Activated T-cell treated with anti-CD3 and anti-CD28 coated beads, Interleukin-2, amount 50 U/mL, for 24 hours (primary cell): Measurements from ENCODE around the gene MEGF10.

Source experiments
- DNase-seq: peaks from one replicate; pipeline ENCODE4 v3.0.0-alpha.2; 2020
- H3K27ac Mint-ChIP-seq: 2 replicates; pipeline ENCODE4 v1.8.0; 2020; ENCODE audit warnings: mild to moderate bottlenecking, mixed read lengths
- H3K27me3 Mint-ChIP-seq: 2 replicates; pipeline ENCODE4 v1.8.0; 2020; ENCODE audit warnings: mixed read lengths
- H3K36me3 Mint-ChIP-seq: 2 replicates; pipeline ENCODE4 v1.8.0; 2020; ENCODE audit warnings: low read depth, mixed read lengths
- H3K4me1 Mint-ChIP-seq: 2 replicates; pipeline ENCODE4 v1.8.0; 2020; ENCODE audit warnings: low read depth, mixed read lengths
- H3K4me3 Mint-ChIP-seq: 2 replicates; pipeline ENCODE4 v1.8.0; 2020; ENCODE audit warnings: mild to moderate bottlenecking, moderate library complexity, mixed read lengths
- H3K9me3 Mint-ChIP-seq: 2 replicates; pipeline ENCODE4 v1.8.0; 2020; ENCODE audit warnings: mixed read lengths

The MEGF10 gene

DNA sequence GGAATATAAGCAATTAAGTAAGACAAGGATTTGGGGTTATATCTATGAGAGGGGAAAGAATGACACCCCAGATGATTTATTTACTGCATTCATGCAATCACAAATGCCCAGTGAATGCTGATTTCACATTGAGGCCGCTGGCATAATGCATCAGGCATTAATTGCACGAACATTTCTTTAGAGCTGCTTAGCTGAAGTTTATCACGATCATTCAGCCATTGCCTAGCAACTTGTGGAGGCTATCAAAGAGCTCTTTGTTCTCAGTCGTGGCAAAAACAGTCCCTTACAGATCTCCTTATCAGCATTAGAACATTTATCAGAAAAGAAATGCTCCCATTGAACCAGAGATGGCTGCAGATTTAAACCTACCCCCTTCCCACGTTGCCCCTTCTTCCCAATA is 138.2 kb downstream of the MEGF10 start:
- Mint-ChIP-seq H3K27me3 (peaks cover 5% of the 10 kb centered on the region), H3K27ac (no peak overlapping the region), H3K4me3 (no peak overlapping the region), H3K36me3 (no peaks in the 10 kb centered on the region), H3K9me3 (no peaks in the 10 kb centered on the region), H3K4me1 (no peaks in the 10 kb centered on the region)
- no peak for DNase-seq

DNA sequence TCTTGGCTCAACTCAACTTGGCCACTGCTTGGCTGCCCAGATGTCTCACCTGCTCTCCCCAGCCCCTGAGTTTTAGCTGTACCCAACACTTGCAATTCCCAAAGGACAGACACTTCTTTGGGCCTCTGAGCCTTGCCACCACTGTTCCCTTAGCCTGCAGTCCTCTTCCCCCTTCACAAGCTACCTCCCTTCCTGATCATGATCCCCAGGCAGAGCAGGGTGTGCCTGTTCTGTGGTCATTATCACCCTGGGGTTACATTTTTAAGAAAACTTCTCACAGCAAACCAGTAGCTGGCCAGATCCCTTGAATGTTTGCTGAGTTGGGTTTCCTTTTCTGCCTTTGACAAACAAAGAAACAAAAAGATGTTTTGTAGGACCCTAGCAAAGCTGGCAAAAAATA is 139.3 kb downstream of the MEGF10 start:
- Mint-ChIP-seq H3K4me1 (no peaks in the 10 kb centered on the region), H3K9me3 (no peaks in the 10 kb centered on the region), H3K4me3 (no peak overlapping the region), H3K27ac (no peak overlapping the region), H3K27me3 (no peaks in the 10 kb centered on the region), H3K36me3 (no peaks in the 10 kb centered on the region)
- DNase-seq, result no peak

DNA sequence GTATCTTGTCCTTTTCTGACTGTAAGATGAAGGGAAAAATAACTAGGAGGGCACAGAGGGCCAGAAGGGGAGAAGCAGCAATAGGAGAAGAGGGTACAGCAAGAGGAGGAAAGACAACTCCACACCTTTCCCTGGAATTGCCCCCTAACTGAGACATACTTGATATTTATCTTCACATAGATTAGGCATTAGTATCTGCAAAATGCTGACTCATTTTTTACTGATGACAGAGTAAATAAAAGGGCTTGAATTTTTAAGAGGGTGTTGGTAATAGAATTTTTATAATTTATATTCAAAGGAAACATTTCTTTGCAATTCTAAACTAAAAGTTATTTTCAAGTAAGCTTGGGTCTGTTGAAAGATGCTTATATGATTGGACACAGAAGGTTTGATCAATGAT is 140.0 kb downstream of the MEGF10 start:
- H3K4me1 Mint-ChIP-seq, result no peaks in the 10 kb centered on the region
- no peaks in the 10 kb centered on the region for H3K36me3 Mint-ChIP-seq
- H3K9me3 Mint-ChIP-seq, result no peaks in the 10 kb centered on the region
- no peak overlapping the region for H3K4me3 Mint-ChIP-seq
- no peak for DNase-seq
- H3K27ac Mint-ChIP-seq, result no peak overlapping the region
- H3K27me3 Mint-ChIP-seq, result no peaks in the 10 kb centered on the region

GRCh38 chr5:127431977-127432585 is 141.5 kb downstream of the MEGF10 start:
- no peak overlapping the region for H3K27ac Mint-ChIP-seq
- no peak overlapping the region for H3K4me3 Mint-ChIP-seq
- no peak for DNase-seq
- H3K27me3 Mint-ChIP-seq, result no peaks in the 10 kb centered on the region
- H3K4me1 Mint-ChIP-seq, result no peaks in the 10 kb centered on the region
- H3K9me3 Mint-ChIP-seq, result no peaks in the 10 kb centered on the region
- no peaks in the 10 kb centered on the region for H3K36me3 Mint-ChIP-seq

DNA sequence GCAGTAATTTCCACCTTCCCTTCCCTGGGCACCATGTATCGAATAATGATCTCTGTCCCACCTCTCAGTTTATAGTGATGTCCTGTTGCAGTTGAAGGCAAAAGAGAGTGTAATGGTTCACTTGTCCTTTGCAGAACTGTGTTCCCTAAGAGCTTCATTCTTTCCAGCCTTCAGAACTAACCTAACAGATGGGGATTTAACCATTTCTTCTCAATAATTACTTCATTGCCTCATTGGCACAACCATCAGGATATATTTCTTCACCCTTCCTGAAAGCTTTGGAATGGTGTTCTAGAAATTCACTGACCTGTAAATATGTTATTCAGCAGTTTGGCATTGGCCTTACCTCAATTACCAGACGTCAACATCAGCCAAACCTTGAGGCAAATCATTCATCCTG is 142.9 kb downstream of the MEGF10 start:
- no peak for DNase-seq
- Mint-ChIP-seq H3K36me3 (no peaks in the 10 kb centered on the region), H3K4me1 (no peaks in the 10 kb centered on the region), H3K27me3 (no peaks in the 10 kb centered on the region), H3K27ac (no peak overlapping the region), H3K4me3 (no peak overlapping the region), H3K9me3 (no peaks in the 10 kb centered on the region)

- Mint-ChIP-seq H3K27ac (no peak overlapping the region), H3K36me3 (no peaks in the 10 kb centered on the region), H3K4me1 (no peaks in the 10 kb centered on the region), H3K4me3 (no peak overlapping the region), H3K27me3 (peaks cover 2% of the 10 kb centered on the region), H3K9me3 (no peaks in the 10 kb centered on the region)
- DNase-seq, result no peak
Observed at GRCh38 chr5:127434588-127434987, 144.0 kb downstream of the MEGF10 start.

- Mint-ChIP-seq H3K4me3 (no peak overlapping the region), H3K36me3 (no peaks in the 10 kb centered on the region), H3K27me3 (peaks cover 2% of the 10 kb centered on the region), H3K9me3 (no peaks in the 10 kb centered on the region), H3K4me1 (no peaks in the 10 kb centered on the region), H3K27ac (no peak overlapping the region)
- DNase-seq, result no peak
Observed at GRCh38 chr5:127435821-127436220, 145.2 kb downstream of the MEGF10 start.

DNA sequence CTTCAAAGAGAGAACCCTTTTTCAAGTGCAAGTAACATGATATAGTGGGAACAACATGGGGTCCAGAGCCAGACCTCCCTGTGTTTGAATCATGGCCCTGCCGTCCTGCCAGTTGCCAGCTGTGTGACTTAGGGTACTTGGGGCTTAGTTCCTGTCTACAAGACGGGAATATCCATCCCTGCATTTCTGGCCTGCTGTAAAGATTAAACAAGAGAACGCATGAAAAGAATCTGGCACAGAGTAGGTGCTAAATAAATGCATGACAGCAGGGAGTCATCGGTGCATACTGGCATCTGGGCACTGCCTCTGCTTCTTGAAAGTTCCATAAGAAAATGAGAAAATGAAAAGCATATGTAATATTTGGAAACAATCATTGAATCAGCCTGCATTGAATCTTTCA is 149.0 kb downstream of the MEGF10 start:
- H3K27ac Mint-ChIP-seq, result no peak overlapping the region
- H3K4me1 Mint-ChIP-seq, result no peaks in the 10 kb centered on the region
- H3K36me3 Mint-ChIP-seq, result no peaks in the 10 kb centered on the region
- no peaks in the 10 kb centered on the region for H3K9me3 Mint-ChIP-seq
- H3K4me3 Mint-ChIP-seq, result no peak overlapping the region
- H3K27me3 Mint-ChIP-seq, result peaks cover 2% of the 10 kb centered on the region
- no peak for DNase-seq

DNA sequence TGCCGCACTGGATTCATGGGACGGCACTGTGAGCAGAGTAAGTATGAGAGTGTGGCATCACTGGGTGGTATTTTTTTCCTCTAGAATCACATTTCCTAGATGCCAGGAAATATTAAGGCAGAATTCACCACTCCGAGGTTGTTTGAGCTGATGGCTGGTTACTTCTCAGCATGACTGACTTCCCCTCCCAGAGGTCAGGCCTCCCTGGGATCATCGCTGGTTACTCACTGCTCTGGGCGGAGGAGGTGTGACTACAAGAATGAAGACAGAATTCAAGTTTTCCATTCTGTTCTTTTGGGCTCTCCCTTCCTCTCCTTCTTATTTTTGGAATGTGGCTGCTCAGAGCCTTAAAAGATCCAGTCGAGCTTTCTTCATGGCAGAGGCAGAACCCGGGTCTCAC is 150.2 kb downstream of the MEGF10 start:
- H3K27me3 Mint-ChIP-seq, result peaks cover 2% of the 10 kb centered on the region

GRCh38 chr5:127441799-127442484 is 151.3 kb downstream of the MEGF10 start:
- Mint-ChIP-seq H3K9me3 (no peaks in the 10 kb centered on the region), H3K27ac (no peak overlapping the region), H3K4me3 (no peak overlapping the region), H3K27me3 (peaks cover 2% of the 10 kb centered on the region), H3K36me3 (no peaks in the 10 kb centered on the region), H3K4me1 (no peaks in the 10 kb centered on the region)
- no peak for DNase-seq

More for the DNA sequence above, 150.2 kb downstream of the MEGF10 start:
- no peak for DNase-seq
- H3K9me3 Mint-ChIP-seq, result no peaks in the 10 kb centered on the region
- H3K27ac Mint-ChIP-seq, result no peak overlapping the region
- H3K4me1 Mint-ChIP-seq, result no peaks in the 10 kb centered on the region
- H3K36me3 Mint-ChIP-seq, result no peaks in the 10 kb centered on the region
- no peak overlapping the region for H3K4me3 Mint-ChIP-seq

GRCh38 chr5:127444171-127444570 is 153.6 kb downstream of the MEGF10 start:
- no peaks in the 10 kb centered on the region for H3K27me3 Mint-ChIP-seq
- H3K27ac Mint-ChIP-seq, result no peak overlapping the region
- H3K4me1 Mint-ChIP-seq, result no peaks in the 10 kb centered on the region
- H3K9me3 Mint-ChIP-seq, result no peaks in the 10 kb centered on the region
- no peak for DNase-seq
- H3K36me3 Mint-ChIP-seq, result no peaks in the 10 kb centered on the region
- no peak overlapping the region for H3K4me3 Mint-ChIP-seq

- no peaks in the 10 kb centered on the region for H3K27me3 Mint-ChIP-seq
- H3K27ac Mint-ChIP-seq, result no peak overlapping the region
- H3K4me3 Mint-ChIP-seq, result no peak overlapping the region
- H3K36me3 Mint-ChIP-seq, result no peaks in the 10 kb centered on the region
- no peaks in the 10 kb centered on the region for H3K4me1 Mint-ChIP-seq
- DNase-seq, result no peak
- no peaks in the 10 kb centered on the region for H3K9me3 Mint-ChIP-seq
Observed at GRCh38 chr5:127445328-127445727, 154.7 kb downstream of the MEGF10 start.

GRCh38 chr5:127446626-127447025 is 156.0 kb downstream of the MEGF10 start:
- Mint-ChIP-seq H3K9me3 (no peaks in the 10 kb centered on the region), H3K27ac (no peak overlapping the region), H3K27me3 (no peaks in the 10 kb centered on the region), H3K36me3 (no peaks in the 10 kb centered on the region), H3K4me1 (no peaks in the 10 kb centered on the region), H3K4me3 (no peak overlapping the region)
- DNase-seq, result no peak

DNA sequence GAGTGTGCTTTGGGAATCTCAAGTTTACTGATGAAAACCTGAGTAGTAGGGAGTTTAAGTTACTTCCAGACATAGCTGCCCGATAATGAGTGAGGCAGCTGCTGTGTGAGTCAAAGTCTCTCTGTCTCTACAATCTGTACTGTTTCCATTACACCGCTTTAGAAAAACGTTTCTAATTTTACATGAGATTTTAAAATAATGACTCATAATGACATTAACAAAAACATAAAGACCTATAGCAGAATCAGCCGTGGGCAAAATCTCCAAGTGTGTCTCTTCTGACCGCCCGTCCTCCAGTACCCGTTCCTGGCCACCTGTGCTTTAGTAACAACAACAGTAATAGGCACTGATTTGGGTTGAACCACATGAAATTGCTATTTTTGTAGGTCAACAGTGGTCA is 157.2 kb downstream of the MEGF10 start:
- no peak overlapping the region for H3K27ac Mint-ChIP-seq
- no peaks in the 10 kb centered on the region for H3K4me1 Mint-ChIP-seq
- no peak for DNase-seq
- H3K9me3 Mint-ChIP-seq, result no peaks in the 10 kb centered on the region
- H3K4me3 Mint-ChIP-seq, result no peak overlapping the region
- no peaks in the 10 kb centered on the region for H3K36me3 Mint-ChIP-seq
- peaks cover 3% of the 10 kb centered on the region for H3K27me3 Mint-ChIP-seq

- Mint-ChIP-seq H3K9me3 (no peaks in the 10 kb centered on the region), H3K27me3 (peaks cover 12% of the 10 kb centered on the region), H3K36me3 (no peaks in the 10 kb centered on the region), H3K27ac (no peak overlapping the region), H3K4me3 (no peak overlapping the region), H3K4me1 (no peaks in the 10 kb centered on the region)
- no peak for DNase-seq
Observed at GRCh38 chr5:127450046-127450445, 159.4 kb downstream of the MEGF10 start.

GRCh38 chr5:127451096-127451495 is 160.5 kb downstream of the MEGF10 start:
- DNase-seq, result no peak
- Mint-ChIP-seq H3K4me1 (no peaks in the 10 kb centered on the region), H3K9me3 (no peaks in the 10 kb centered on the region), H3K4me3 (no peak overlapping the region), H3K27ac (no peak overlapping the region), H3K36me3 (no peaks in the 10 kb centered on the region), H3K27me3 (peaks cover 12% of the 10 kb centered on the region)
